ENCODE measurements around the gene DCLK1.
"Not testable (repeated sequence)": the region's sequence is repeated elsewhere in the genome, so short reads cannot be mapped to it uniquely, and the experiment has no call there.

DCLK1 gene

DNA sequence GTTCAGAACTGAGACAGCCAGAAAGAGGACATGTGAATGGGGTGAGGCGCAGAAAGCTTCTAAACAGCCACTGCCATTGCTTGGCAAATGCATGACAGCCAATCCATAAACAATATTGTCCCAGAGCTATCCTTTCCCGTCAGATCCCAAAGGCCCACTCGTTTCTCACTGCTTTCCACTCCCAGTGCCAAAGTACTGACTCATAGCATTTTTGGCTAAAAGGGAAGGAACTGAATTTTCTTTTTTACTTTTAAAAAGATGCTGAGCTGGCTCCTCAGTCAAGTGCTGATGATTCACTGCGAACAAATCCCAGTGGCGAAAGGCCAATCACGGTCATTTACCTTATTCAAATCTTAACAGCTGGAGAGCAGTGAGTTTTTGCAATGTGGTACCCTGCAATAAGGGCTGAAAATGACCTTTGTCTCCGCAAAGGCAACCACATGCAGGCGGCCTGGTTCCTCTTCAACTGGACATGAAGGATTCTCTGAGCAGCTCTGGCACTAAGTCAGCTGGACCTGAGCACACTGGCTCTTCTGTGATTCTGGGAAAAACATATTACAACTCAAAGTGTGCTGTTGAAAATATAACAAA lies 151.7 kb downstream of the DCLK1 start:
- no peak for DNase-seq

DNA sequence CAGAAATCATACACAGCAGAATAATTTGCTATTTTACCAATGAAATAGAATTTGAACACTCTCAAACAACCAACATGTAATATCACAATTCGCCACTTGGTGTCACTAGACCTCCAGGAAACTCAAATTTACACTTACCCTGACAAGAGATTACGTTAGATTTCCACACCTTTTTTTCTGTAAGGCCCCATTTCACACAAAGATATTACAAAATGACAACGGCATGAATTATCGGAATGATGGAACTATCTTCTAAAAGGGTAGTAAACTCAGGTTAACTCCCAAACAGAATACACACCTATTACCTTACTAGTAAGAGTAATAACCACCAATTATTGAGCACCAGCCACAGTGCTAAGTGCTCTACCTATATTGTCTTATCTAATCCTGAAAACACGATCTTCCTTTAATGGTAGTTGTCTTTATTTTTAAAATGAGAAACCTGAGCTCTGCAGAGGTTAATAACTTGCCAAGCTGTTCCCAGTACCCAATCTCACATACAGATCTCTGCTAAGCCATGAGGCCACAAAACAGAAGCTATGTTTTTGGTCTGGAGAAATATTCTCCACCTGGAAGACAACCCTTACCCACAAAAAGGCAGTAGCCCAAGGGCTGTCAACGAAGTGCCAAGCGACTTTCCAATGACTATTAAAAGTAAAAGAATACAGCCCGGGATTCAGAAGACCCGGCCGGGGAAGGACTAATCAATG lies 152.4 kb downstream of the DCLK1 start:
- DNase-seq: peak; percentile 71

DNA sequence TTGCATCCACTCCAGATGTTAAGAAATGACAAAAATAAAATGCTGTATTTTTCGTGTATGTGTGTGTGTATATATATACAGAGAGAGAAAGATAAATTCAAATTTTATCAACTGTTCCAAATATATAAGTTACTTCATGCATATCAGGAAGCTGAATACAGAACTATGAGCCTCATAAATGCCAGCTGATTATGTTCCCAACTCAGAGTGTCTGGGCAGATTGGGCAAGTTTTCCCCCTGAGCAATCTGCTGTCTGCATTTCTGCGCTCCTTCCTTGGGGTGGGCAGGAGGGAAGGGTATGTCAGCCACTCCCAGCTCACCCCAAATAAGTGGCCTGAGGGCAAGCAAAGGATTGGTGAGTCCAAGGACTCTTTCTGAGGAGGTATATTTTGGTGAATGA lies 154.1 kb downstream of the DCLK1 start:
- DNase-seq: no peak

DNA sequence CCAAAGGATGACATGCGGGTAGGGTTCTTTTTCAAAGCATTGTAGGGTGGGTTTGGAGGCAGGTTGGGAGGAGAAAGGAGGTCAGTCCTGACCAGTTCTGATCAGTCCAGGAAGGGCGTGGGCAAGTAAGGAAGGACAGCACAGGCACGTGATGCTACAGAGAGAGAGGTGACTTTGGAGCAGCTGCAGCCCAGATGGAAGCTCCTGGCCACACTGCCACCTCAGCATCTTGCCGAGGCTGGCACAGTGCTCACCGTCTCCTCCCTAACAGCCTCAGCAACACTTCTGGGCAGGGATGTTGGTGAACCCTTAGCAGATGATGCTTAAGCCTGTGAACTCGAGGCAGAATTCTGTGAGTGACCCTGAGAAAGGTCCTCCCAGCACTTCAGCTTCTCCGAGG lies 155.1 kb downstream of the DCLK1 start:
- no peak for DNase-seq

DNA sequence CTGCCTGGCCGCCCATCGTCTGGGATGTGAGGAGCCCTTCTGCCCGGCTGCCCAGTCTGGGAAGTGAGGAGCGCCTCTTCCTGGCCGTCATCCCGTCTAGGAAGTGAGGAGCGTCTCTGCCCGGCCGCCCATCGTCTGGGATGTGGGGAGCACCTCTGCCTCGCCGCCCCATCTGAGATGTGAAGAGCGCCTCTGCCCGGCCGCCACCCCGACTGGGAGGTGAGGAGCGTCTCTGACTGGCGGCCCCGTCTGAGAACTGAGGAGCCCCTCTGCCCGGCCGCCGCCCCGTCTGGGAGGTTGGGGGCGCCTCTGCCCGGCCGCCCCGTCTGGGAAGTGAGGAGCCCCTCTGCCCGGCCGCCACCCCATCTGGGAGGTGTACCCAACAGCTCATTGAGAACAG lies 164.2 kb downstream of the DCLK1 start:
- not testable (repeated sequence) for DNase-seq

DNA sequence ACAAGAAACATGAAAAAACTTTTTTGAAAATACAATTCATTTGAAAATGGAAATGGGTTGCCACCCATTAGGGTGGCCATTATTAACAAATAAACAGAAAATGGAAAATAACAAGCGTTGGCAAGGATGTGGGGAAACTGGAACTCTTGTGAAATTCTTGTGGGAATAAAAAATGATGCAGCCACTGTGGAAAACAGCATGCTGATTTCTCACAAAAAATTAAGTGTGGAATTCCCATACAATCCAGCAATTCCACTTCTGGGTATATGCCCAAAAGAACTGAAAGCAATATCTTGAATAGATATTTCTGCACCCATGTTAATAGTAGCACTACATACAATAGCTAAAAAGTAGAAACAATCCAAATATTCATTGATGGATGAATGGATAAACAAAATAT lies 165.2 kb downstream of the DCLK1 start:
- no peak for DNase-seq

DNA sequence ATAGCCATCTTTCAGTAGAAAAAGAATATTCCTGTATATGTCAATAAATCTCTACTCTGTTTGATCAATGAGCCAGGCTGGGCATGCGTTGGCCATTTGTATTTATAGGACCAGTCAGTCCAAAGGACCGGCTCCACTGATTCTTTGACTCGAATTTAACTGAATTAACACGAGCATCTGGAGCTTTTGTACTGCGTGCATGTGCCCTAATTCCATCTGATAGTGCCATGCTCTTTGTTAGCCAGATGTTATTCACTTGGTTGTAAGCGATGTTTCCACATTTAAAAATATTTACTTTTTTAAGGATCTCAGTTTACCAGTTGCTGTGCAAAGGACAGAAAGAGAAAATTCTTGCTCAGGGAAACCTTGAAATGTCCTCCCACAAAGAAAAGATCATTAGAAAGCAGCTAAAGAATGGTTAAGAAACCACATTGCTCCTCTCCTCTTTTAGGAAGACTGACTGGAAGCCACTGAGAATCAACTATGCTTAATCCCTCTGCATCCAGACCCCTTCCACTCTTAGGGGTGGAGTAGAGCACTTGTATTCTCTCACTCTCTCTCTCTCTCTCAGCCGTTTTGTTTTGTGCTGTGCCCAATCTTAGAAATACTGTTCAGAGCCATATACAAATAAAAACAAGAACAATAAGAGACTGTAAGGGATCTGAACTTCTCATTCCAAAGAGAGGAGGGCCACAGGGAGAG lies 165.8 kb downstream of the DCLK1 start:
- DNase-seq: no peak

DNA sequence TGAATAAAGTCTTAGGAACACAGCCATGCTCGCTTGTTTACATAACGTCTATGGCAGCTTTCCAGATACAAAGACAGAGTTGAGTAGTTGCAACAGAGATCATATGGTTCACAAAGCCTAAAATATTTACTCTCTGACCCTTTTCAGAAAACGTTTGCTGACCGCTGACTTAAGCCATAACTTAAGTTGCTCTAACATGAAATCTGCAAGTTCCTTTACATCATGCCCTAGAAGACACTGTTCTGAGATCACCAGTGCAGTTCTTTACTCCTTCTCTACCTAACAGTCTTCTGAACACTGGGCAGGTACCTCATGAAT lies 166.4 kb downstream of the DCLK1 start:
- DNase-seq: no peak

DNA sequence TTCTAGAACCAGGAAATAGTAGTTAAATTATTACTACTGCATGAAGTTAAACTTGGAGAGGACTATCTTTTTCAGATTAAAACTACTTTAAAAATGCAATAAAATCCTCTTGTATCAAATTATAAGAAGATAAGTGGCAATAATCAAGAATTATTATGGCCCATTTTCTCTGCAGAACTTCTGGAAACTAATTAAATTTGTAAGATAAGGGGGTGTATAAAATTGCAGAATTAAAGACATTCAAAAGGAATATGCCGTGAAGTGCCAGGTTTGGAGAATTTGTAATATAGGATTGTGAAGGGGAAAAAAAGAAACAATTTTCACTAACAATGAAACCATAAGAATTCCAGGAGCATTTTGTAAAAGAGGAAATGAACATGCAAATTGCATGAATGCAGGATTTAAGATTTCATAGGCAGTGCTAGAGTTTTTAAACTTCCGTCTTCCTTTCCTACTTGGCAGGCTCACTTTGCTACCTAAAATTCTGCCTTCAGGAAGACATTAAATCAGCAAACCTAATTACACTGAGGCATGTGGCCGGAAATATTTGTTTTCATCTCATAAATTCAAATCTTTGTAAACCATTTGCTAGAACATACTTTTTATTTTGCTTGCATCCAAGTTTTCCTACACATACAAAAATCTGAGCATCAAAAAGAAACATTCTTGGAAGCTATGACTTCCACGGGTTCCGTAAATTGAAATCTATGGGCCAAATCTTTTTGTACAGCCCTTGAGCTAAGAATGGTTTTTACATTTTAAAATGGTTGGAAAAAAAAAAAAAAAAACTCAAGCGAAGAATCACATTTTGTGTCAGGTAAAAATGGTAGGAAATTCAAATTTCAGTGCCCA lies 166.9 kb downstream of the DCLK1 start:
- DNase-seq: no peak

DNA sequence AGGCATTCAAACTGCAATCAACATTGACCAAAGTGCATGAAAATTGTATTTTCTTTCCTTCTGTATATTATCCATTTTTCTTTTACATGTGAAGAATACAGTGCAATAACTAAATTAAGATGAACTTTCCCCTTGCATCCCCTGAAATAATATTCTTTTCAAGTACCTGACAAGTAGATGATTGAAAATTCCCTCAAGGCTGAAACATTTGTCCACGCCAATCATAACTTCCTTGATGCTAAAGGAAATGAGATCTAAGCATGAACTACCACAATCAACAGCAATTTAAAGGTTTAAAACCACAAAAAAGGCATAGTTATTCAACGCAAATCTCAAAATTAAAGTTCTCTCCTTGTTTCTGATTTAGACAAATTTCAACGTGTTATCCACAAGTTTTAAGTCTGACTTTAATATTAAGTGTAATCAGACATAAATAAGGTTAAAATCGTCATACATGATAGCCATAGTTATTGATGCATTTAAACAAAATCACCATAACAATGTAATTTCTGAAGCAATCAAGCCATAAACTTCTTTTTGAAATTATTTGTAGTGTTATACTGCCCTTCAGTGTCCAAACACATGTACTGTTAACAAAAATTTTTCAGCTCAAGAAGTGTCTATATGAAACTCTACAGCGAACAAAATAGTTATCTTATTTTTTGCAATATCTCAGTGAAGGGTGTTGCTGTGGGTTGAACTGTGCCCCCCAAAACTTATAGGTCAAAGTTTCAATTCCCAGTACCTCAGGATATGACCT lies 169.5 kb downstream of the DCLK1 start:
- DNase-seq: no peak

DNA sequence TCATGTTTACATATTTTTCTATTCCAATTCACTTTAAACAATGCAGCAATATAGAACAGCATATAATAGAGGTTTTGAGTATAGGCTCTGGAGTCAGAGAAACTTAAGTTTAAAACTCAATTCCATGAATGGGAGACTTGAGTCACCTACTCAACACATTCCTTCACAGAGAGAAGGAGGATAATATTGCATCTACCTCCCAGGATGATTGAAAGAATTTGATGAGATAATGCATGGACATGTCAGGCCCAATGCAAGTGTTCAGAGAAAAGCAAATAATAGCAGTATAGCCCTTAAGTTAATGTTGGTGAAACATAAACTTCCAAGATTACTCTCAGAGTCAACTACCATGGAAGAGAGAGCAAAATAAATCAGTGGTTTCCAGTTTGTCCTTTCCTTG lies 170.2 kb downstream of the DCLK1 start:
- no peak for DNase-seq

DNA sequence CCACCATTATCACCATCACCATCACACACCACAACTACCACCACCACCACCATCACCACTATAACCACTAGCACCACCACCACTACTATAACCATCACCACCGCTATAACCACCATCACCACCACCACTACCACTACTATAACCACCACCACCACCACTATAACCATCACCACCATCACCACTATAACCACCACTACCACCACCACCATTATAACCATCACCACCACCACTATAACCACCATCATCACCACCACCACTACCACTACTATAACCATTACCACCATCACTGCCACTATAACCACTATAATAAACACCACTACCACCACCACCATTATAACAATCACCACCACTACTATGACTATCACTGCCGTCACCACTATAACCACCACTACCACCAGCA lies 173.2 kb downstream of the DCLK1 start:
- DNase-seq: peak; percentile 4

DNA sequence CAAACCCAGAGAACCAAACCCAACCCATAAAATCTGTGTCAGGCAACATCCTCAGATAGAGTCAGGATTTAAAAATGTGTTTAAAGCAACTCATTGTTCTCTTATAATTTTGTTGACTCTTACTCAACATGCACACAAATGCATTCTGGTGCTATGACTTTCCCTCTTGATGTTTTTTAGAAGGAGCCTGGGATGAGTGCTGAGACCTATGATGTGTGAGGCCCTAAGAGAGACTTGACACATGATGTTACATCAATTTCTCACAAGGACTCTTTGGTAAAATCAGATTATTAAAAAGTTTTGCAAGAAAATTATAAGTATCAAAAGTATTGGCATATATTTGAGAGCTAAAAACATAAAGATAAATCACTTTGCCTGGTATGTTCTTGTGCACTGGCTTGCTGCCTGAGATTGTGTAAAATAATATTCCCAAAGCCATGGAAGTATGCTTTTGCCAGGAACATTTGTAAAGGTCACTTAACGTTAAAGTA lies 173.9 kb downstream of the DCLK1 start:
- no peak for DNase-seq

DNA sequence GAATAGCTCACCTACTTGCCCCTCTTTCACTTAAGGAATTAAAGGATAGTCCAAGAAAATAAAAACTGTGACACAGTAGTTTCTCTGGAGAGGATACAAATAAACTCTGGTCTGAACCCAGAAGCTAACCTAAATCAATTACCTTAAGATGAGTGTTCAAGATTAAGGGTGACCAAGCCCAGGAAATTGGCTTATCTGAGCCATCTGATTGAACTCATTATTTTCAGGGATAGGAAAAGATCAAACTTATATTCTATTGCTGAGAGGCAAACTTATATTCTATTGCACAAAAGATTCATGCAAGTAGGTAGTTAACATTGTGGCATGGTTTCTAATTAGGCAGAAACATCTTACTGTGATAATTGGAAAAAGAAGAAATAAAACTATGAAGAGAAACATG lies 175.1 kb downstream of the DCLK1 start:
- no peak for DNase-seq

DNA sequence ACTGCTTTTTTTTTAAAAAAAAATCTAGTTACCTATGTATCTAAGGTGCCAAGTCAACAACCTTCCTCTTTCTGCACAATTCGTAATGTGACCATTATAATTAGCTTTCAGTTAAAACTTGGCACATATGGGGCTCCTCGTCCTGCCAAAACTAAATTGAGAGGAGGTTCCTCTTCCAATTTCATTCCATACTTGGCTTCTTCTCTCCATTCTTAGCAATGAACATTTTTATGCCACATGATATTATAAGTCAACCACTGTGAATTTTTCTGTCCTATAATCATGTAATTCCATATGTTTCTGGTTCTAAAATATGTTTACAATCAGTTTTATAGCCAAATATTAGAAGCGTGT lies 177.0 kb downstream of the DCLK1 start:
- DNase-seq: no peak

DNA sequence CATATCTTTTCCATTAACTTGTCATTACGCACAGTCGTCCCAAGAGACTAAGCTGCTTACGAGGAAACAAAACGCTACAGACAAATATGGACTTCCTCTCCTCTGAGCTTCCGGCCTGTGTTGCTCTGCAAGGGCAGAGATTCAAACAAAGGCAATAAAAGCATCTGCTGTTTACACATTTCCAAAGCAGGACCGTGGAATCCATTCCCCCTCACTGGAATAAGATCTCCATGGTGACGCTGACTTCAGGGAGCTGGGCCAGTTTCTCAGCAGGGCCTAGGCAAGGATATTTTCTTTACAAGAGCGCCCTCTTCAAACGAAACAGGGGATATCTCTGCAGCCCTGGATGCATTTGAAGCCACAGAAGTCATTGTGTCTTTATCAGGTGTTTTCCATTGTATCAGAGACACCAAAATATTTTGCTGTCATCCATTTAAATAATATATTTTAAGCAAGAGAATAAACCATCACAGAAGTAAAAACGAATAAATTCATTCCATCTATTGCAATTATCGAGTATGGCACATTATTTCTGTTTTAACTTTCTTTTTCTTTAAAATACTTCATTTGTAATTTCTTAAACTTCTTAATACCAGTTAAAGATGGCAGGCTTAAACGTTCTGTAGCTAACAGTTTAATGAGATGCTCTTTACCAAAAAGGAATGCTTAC lies 177.5 kb downstream of the DCLK1 start:
- DNase-seq: peak; percentile 18

DNA sequence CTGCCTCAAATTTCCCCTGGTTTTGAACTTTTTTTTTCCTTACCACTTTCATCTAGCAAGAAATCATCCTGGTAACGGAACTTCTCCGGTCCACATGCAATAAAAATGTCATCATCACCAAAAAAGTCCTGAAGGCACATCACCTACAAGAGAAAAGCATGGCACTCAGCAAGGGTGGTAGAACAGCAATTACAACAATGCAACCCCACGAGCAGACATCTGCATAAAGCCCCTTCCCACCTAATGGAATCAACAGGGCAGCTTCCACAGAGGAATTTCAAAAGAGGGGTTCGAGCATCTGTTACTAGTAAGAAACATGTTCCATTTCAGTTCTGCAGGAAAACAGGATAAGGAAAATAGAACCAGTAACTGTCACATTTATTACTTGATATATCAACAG lies 183.9 kb downstream of the DCLK1 start:
- no peak for DNase-seq

DNA sequence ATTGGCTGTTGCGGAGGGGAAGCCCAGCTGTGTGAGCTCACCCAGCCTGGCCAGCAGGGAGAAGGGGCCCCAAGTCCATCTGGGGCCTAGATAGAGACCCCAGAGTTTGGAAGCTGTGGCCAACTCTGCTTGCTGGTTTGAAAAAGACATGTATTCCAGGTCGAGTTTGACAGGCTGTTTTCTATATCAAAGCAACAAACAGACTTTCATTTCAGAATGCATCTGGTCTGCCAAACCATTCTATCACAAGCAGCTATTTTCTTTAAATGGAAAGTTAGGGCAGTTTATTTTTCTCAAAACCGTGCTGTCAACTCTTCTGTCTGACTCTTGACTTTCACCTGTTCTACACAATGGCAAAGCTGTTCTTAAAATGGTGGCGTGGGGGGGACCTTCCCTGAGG lies 185.8 kb downstream of the DCLK1 start:
- DNase-seq: no peak

DNA sequence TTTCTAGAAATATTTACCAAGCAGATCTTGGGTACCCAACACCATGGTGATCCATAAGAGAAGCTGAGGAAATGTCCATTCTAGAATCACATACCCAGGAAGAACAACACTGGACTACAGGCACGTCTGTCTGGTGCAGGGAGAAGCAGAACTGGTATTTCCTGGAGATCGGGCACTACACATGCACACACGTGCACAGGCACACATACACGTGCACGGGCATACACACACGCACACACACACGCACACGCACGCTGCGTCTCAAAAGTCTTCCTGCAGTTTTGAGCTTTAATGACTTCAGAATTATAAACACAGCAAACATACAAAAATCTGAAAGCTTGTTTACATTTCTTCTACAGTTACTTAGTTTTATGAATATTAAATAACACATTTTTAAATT lies 189.8 kb downstream of the DCLK1 start:
- DNase-seq: no peak

DNA sequence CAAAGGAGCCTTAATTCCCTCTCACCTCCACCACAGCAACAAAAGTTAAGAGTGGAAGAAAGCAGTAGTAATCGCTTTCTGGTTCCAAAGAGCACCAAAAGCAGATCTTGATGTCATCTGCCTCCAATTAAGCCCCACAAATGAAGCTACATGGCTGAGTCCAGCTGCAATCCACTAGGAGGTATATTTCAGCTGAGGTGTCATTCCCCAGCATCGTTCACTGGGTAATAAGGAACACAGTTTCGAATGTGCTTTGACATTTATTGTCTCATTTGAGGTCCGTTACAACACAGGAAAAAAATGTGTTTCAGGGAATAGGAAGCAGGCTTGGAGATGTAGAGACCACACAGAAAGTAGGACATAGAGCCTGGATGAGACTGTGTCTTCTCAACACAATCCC lies 190.4 kb downstream of the DCLK1 start:
- DNase-seq: no peak

DNA sequence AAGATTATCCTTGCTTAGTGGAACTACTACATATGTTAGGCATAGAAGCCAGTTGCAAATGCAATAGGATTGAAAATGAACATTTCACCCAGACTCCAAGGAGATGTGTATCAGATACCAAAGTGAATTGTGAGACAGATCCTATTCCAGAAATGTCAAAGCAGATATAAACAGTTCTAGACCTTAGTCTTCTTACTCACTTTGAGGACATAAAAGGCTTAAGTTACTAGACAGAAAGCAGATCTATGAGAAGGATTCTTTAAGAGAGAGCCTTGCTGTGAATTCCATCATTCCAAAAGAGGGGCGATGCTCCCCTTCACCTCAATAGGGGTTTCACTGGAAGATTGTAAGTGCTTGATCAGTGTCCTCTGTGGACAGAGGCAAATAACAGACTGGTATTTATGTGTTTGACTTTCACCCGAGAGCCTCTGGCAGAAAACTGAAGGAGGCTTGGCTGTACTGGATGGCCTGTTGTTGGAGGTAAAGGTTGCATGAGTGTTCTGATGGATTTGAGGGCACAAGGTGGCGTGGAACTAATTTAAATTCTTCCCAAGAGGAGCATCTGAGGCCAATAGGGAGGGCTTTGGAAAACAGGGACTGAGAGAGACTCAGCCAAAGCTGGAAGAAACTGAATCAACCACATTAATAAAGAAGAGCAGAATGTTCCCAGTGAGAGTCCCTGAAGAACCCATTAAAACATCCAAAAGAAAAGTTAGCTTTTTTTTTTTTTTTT lies 194.8 kb downstream of the DCLK1 start:
- DNase-seq: no peak

Data from hematopoietic multipotent progenitor cell treated with erythropoietin and hydrocortisone succinate and interleukin-3 and kit ligand, for 4 days (in vitro differentiated cells).